Cardiac muscle cell (in vitro differentiated cells and primary cell): ENCODE data around the gene AFAP1L1. TPM values are rescaled to one million over a fixed set of nuclear protein-coding genes. Genes with fewer than 3 reads are reported as not detected.

Experiments used
- DNase-seq, 2 donors: peaks; one replicate each; pipeline versions ENCODE4 v3.0.0 to v3.0.0-alpha.2; 2010 to 2017; ENCODE audit warnings: low read depth in 1 of 2, low spot score in 1 of 2
- H3K27ac ChIP-seq: fragments of 200-600 bp; sonication (generic); 2 replicates; pipeline ENCODE4 v1.5.1; 2016
- H3K27me3 ChIP-seq: fragments of 200-600 bp; sonication (generic); 2 replicates; pipeline ENCODE4 v1.6.0; 2016; ENCODE audit warnings: control low read depth
- H3K36me3 ChIP-seq: fragments of 200-600 bp; sonication (generic); 2 replicates; pipeline ENCODE4 v1.5.1; 2016; ENCODE audit warnings: control low read depth
- H3K4me1 ChIP-seq: fragments of 200-600 bp; sonication (generic); 2 replicates; pipeline ENCODE4 v1.8.1; 2017; ENCODE audit warnings: low read depth, mild to moderate bottlenecking, mixed run types
- H3K4me3 ChIP-seq: fragments of 200-600 bp; sonication (generic); 2 replicates; pipeline ENCODE4 v1.5.1; 2016; ENCODE audit warnings: mild to moderate bottlenecking
- H3K9me3 ChIP-seq: fragments of 200-600 bp; sonication (generic); 2 replicates; pipeline ENCODE4 v1.5.1; 2017; ENCODE audit warnings: low read depth, mild to moderate bottlenecking, control low read depth
- CTCF ChIP-seq: IDR thresholded peaks from 2 replicates; pipeline ENCODE4 v1.5.1; 2012; ENCODE audit warnings: low read depth, mild to moderate bottlenecking, low read length
- polyA plus RNA-seq: library from polyadenylated mRNA; unstranded; fragments of >200 nt; fragmentation: Nextera tagmentation; extraction: Ambion mirVana; gene quantifications from 2 replicates; pipeline ENCODE4 v1.2.1, GENCODE V29; 2016
- total RNA-seq: library from RNA; depleted of rRNA; stranded (reverse); fragments of >200 nt; gene quantifications from 2 replicates; pipeline ENCODE4 v1.2.3, GENCODE V29; 2016

AFAP1L1 gene
- total and polyA plus RNA-seq, 2 experiments from 2014 or later: 24.0 to 39.3 TPM

GRCh38 chr5:149274939-149275338 lies 3.3 kb downstream of the AFAP1L1 start:
- Histone ChIP-seq H3K36me3 (no peaks in the 10 kb centered on the region), H3K9me3 (no peaks in the 10 kb centered on the region), H3K27ac (no peak overlapping the region), H3K4me1 (peaks cover 17% of the 10 kb centered on the region), H3K4me3 (no peak overlapping the region), H3K27me3 (peaks cover 11% of the 10 kb centered on the region)
- TF ChIP-seq CTCF: no peak
- DNase-seq: no peak

- peak in 1 of 2 donors; percentile 52 for DNase-seq
- H3K27me3 ChIP-seq: no peaks in the 10 kb centered on the region
- no peak for TF ChIP-seq CTCF
Observed at GRCh38 chr5:149277801-149278200, 6.1 kb downstream of the AFAP1L1 start.

DNA sequence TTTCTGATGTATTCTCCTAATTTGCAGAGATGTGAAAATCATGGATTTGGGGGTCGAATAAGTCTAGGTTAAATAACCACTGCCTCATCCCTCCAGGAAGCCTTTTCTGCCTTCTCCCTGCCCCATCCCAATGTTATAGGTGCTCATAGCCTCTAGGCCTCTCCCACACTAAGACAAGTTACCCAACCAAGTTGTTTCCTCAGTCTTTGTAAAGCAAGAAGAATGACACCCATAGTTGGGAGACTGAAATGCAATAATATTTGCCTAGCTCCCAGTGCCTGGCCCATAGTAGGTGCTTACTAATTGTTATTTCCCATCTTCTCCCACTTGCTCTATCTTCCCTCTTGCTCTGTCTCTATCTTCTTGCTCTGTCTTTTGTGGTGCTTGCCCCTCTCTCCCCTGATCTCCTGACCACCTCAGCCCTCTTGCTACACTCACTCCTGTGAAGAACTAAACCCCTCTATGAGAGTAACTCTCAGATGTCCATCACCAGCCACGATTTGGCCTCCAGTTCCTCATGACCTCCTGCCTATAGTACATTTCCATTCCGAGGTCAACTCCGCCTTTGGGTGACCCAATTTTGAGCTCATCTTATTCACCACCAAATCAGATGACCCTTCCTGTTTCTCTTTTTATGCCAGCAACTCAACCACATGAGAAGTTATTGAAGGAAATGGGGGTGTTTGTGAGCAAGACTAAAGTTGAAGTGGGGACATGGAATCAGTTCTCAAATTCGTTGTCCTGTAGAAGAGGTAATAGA lies 7.0 kb downstream of the AFAP1L1 start:
- Histone ChIP-seq H3K27me3 (no peaks in the 10 kb centered on the region), H3K27ac (no peak overlapping the region), H3K4me3 (no peak overlapping the region), H3K36me3 (no peaks in the 10 kb centered on the region), H3K9me3 (no peaks in the 10 kb centered on the region), H3K4me1 (peaks cover 21% of the 10 kb centered on the region)
- DNase-seq: no peak
- no peak for TF ChIP-seq CTCF

More at GRCh38 chr5:149277801-149278200, 6.1 kb downstream of the AFAP1L1 start:
- Histone ChIP-seq H3K9me3 (no peaks in the 10 kb centered on the region), H3K4me3 (no peak overlapping the region), H3K36me3 (no peaks in the 10 kb centered on the region), H3K27ac (no peak overlapping the region), H3K4me1 (peaks cover 25% of the 10 kb centered on the region)

DNA sequence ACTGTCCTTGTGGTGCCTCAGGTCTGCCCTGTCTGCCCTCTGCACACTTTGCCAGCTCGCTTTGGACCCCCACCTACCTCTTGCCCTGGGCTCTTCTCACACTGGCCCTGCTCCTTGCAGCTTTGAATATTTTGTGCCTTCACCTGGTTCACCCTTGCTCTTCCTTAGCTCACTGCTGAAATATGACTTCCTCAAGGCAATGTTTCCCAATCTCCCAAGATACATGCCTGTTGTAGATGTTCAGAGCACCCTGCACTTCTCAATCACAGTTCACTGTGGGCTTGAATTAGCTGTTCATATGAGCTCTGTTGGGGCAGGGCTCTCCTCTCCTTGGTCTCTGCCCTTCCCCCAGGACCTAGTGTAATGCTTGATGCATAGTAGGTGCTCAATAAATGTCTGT lies 8.0 kb downstream of the AFAP1L1 start:
- DNase-seq: no peak
- TF ChIP-seq CTCF: no peak
- H3K4me3 ChIP-seq: no peak overlapping the region
- no peaks in the 10 kb centered on the region for H3K9me3 ChIP-seq
- no peak overlapping the region for H3K27ac ChIP-seq
- H3K4me1 ChIP-seq: peaks cover 25% of the 10 kb centered on the region
- no peaks in the 10 kb centered on the region for H3K36me3 ChIP-seq
- no peaks in the 10 kb centered on the region for H3K27me3 ChIP-seq

- no peaks in the 10 kb centered on the region for H3K27me3 ChIP-seq
- H3K36me3 ChIP-seq: no peaks in the 10 kb centered on the region
- H3K4me3 ChIP-seq: no peak overlapping the region
- no peak for TF ChIP-seq CTCF
- H3K27ac ChIP-seq: no peak overlapping the region
- H3K9me3 ChIP-seq: no peaks in the 10 kb centered on the region
- no peak for DNase-seq
- peaks cover 27% of the 10 kb centered on the region for H3K4me1 ChIP-seq
Observed at GRCh38 chr5:149280124-149280523, 8.5 kb downstream of the AFAP1L1 start.
